OCI-LY7 (cell line): ENCODE results near the gene CARD11. TPM values are rescaled to one million over a fixed set of nuclear protein-coding genes. Genes with fewer than 3 reads are reported as not detected.
A peak's percentile ranks its signal among the peaks of the same experiment; 100 is the strongest.

ENCODE experiments used
- BruUV-seq: library from RNA; stranded (reverse); fragments of 400-500 nt; replicated peaks from 2 replicates; lab custom pipeline; 2021; lab: Mats Ljungman, UMichigan
- CTCF ChIA-PET: fragments of 300-600 bp; sonication (Branson Sonifier 250); formaldehyde crosslinking; loops from one replicate; lab custom pipeline; 2022; ENCODE audit warnings: antibody characterized with exemption; ENCODE audit not compliant: unreplicated experiment; lab: Charles Lee
- POLR2A ChIA-PET: fragments of 300-600 bp; sonication (Branson Sonifier 250); formaldehyde crosslinking; loops from one replicate; lab custom pipeline; 2022; ENCODE audit warnings: antibody characterized with exemption; lab: Charles Lee
- DNase-seq: peaks from one replicate; pipeline ENCODE4 v3.0.0-alpha.2; 2015; ENCODE audit warnings: low spot score
- H2AFZ ChIP-seq: fragments of 200-600 bp; sonication (generic), shearing (Covaris generic); 2 replicates; pipeline ENCODE4 v1.6.1; 2014; ENCODE audit warnings: mild to moderate bottlenecking, antibody characterized with exemption, low read length, moderate library complexity
- H3K27ac ChIP-seq: fragments of 200-600 bp; sonication (generic); 2 replicates; pipeline ENCODE4 v1.5.1; 2014; ENCODE audit warnings: mixed run types, low read depth, mild to moderate bottlenecking, moderate library complexity, low read length, inconsistent platforms; ENCODE audit not compliant: poor library complexity, severe bottlenecking
- H3K36me3 ChIP-seq: fragments of 200-600 bp; sonication (generic); 2 replicates; pipeline ENCODE4 v1.6.1; 2014; ENCODE audit warnings: mild to moderate bottlenecking, antibody characterized with exemption, low read length, moderate library complexity, mixed read lengths; ENCODE audit not compliant: insufficient read depth
- H3K4me1 ChIP-seq: fragments of 200-600 bp; sonication (generic); 2 replicates; pipeline ENCODE4 v1.5.1; 2014; ENCODE audit warnings: mild to moderate bottlenecking, low read length; ENCODE audit not compliant: insufficient read depth, poor library complexity, severe bottlenecking
- H3K4me2 ChIP-seq: fragments of 200-600 bp; sonication (generic); 2 replicates; pipeline ENCODE4 v1.6.1; 2014; ENCODE audit warnings: mild to moderate bottlenecking, low read length
- H3K4me3 ChIP-seq: fragments of 200-600 bp; sonication (generic); 2 replicates; pipeline ENCODE4 v1.5.1; 2014; ENCODE audit warnings: mild to moderate bottlenecking, low read depth, low read length; ENCODE audit not compliant: poor library complexity, severe bottlenecking
- H3K79me2 ChIP-seq: fragments of 200-600 bp; sonication (generic); 2 replicates; pipeline ENCODE4 v1.6.1; 2016; ENCODE audit warnings: low read depth, mild to moderate bottlenecking, low read length, moderate library complexity, mixed read lengths; ENCODE audit not compliant: insufficient read depth
- H3K9me2 ChIP-seq: fragments of 200-600 bp; sonication (generic); 2 replicates; pipeline ENCODE4 v1.6.1; 2016; ENCODE audit warnings: mild to moderate bottlenecking, low read length, mixed read lengths; ENCODE audit not compliant: insufficient read depth
- H3K9me3 ChIP-seq: fragments of 200-600 bp; sonication (generic); 2 replicates; pipeline ENCODE4 v1.6.1; 2014; ENCODE audit warnings: mild to moderate bottlenecking, mixed run types, low read length, mixed read lengths
- H4K20me1 ChIP-seq: fragments of 200-600 bp; sonication (generic); 2 replicates; pipeline ENCODE4 v1.6.1; 2014; ENCODE audit warnings: mild to moderate bottlenecking, antibody characterized with exemption, low read length, moderate library complexity, mixed read lengths; ENCODE audit not compliant: insufficient read depth
- CTCF ChIP-seq: fragments of 200-600 bp; sonication (generic); conservative IDR thresholded peaks from 2 replicates; pipeline ENCODE4 v1.5.1; 2014; ENCODE audit warnings: mild to moderate bottlenecking, antibody characterized with exemption, low read length, moderate library complexity, mixed read lengths
- EZH2phosphoT487 ChIP-seq: fragments of 200-600 bp; sonication (generic); IDR thresholded peaks from 2 replicates; pipeline ENCODE4 v1.6.1; 2018; ENCODE audit warnings: low read depth, borderline replicate concordance, mild to moderate bottlenecking, mixed run types, antibody characterized with exemption, low read length, moderate library complexity, mixed read lengths
- intact Hi-C: fragments of 100-400 bp; cut with micrococcal nuclease; formaldehyde crosslinking; loops from one replicate; pipeline ENCODE4 v1.10.0; 2022; ENCODE audit not compliant: unreplicated experiment
- total RNA-seq, 2 experiments: library from RNA; depleted of rRNA in 1 of 2; stranded (reverse); fragments of >200 nt in 1 of 2; shearing (Covaris generic) in 1 of 2; gene quantifications; 2 replicates each; pipeline ENCODE4 v1.2.3, GENCODE V29; 2014 to 2022

The CARD11 gene
- total RNA-seq, 2 experiments from 2014 or later, result 33.8 to 63.5 TPM

GRCh38 chr7:3082386-3082785, 38.7 kb upstream of the CARD11 start:
- H4K20me1 ChIP-seq, result no peaks in the 10 kb centered on the region
- no peak overlapping the region for H3K4me2 ChIP-seq
- H2AFZ ChIP-seq, result no peak overlapping the region
- H3K4me1 ChIP-seq, result peaks cover 11% of the 10 kb centered on the region
- POLR2A ChIA-PET, result interaction anchor here (1.5 kb wide), 1 partner anchor 10 kb away, joined by 5 read pairs; no protein-coding TSS in a partner anchor
- no peaks in the 10 kb centered on the region for H3K36me3 ChIP-seq
- DNase-seq, result peak; percentile 48
- CTCF ChIA-PET, result no interaction called here
- H3K9me2 ChIP-seq, result no peaks in the 10 kb centered on the region
- no peak overlapping the region for H3K27ac ChIP-seq
- H3K4me3 ChIP-seq, result no peak overlapping the region
- H3K9me3 ChIP-seq, result no peaks in the 10 kb centered on the region
- intact Hi-C loops, result loop anchor here (5.0 kb wide), 1 partner anchor 190 kb away; no protein-coding TSS in a partner anchor
- no TSS peak for BruUV-seq
- H3K79me2 ChIP-seq, result no peaks in the 10 kb centered on the region
- TF ChIP-seq EZH2phosphoT487 (no peak), CTCF (no peak)

GRCh38 chr7:3080106-3080505, 36.4 kb upstream of the CARD11 start:
- no TSS peak for BruUV-seq
- peaks cover 10% of the 10 kb centered on the region; the same call in 1 of the 2 replicates for H3K9me3 ChIP-seq
- no peak overlapping the region for H3K27ac ChIP-seq
- H3K4me1 ChIP-seq, result peaks cover 11% of the 10 kb centered on the region
- no peaks in the 10 kb centered on the region for H3K9me2 ChIP-seq
- ChIA-PET POLR2A (interaction anchor here (0.6 to 0.8 kb wide), 2 partner anchors 19 to 33 kb away, joined by 4 read pairs; no protein-coding TSS in a partner anchor), CTCF (no interaction called here)
- no peaks in the 10 kb centered on the region for H3K36me3 ChIP-seq
- intact Hi-C loops, result loop anchor here (5.0 kb wide), 1 partner anchor 188 kb away; no protein-coding TSS in a partner anchor
- H2AFZ ChIP-seq, result no peak overlapping the region
- H4K20me1 ChIP-seq, result no peaks in the 10 kb centered on the region
- H3K79me2 ChIP-seq, result no peaks in the 10 kb centered on the region
- H3K4me3 ChIP-seq, result no peak overlapping the region
- no peak for DNase-seq
- no peak overlapping the region for H3K4me2 ChIP-seq
- TF ChIP-seq CTCF (no peak), EZH2phosphoT487 (no peak)

DNA sequence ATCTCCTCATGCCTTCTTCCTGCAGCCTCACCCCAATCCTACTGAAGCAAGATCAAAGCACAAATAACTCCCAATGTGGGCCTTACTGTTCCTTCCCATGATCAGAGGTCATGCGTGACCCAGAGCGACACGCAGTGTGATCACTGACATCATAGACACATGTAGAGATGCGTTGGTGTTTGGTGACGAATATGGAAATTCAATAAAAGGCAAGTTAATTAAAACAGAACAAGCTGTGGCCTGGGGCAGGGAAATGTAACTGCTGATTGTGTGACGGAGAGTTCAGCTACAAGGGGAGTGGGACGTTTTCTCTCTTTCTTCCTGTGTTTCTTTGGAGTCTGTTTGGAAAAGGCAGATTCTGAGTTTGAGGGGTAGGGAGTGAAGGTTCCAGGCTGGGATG, 34.8 kb upstream of the CARD11 start:
- Histone ChIP-seq H3K79me2 (no peaks in the 10 kb centered on the region), H3K4me2 (no peak overlapping the region), H3K9me3 (peaks cover 11% of the 10 kb centered on the region; the same call in 1 of the 2 replicates), H2AFZ (no peak overlapping the region), H3K9me2 (no peaks in the 10 kb centered on the region), H3K36me3 (no peaks in the 10 kb centered on the region), H4K20me1 (no peaks in the 10 kb centered on the region), H3K27ac (no peak overlapping the region), H3K4me3 (no peak overlapping the region), H3K4me1 (peaks cover 11% of the 10 kb centered on the region)
- BruUV-seq, result no TSS peak
- CTCF ChIA-PET, result no interaction called here
- POLR2A ChIA-PET, result no interaction called here
- intact Hi-C loops, result no loop called here
- DNase-seq, result no peak
- no peak for TF ChIP-seq CTCF
- no peak for TF ChIP-seq EZH2phosphoT487
